ENCODE measurements around the gene HNRNPA1L2. TPM values are rescaled to one million over a fixed set of nuclear protein-coding genes. Genes with fewer than 3 reads are reported as not detected.
"Not testable (repeated sequence)": the region's sequence is repeated elsewhere in the genome, so short reads cannot be mapped to it uniquely, and the experiment has no call there.

The HNRNPA1L2 gene
- total RNA-seq, 6 experiments from 2014 or later, result 3.6 to 4.8 (median 4.3) TPM

GRCh38 chr13:52615812-52616211 lies 26.4 kb upstream of the HNRNPA1L2 start:
- DNase-seq, result no peak
- no peak overlapping the region for H3K27ac Mint-ChIP-seq
- no peaks in the 10 kb centered on the region; the same call in 1 of the 2 replicates for H3K9me3 Mint-ChIP-seq
- H3K4me3 Mint-ChIP-seq, result peak overlapping the region; percentile 100
- H3K27me3 Mint-ChIP-seq (ENCODE audit: insufficient read depth), result no peaks in the 10 kb centered on the region; the same call in 1 of the 2 replicates
- no peak for TF ChIP-seq CTCF (IDR thresholded peaks at IDR 0.05)
- peaks cover 11% of the 10 kb centered on the region for H3K4me1 Mint-ChIP-seq (ENCODE audit: low read depth)
- no peaks in the 10 kb centered on the region for H3K36me3 Mint-ChIP-seq (ENCODE audit: low read depth)

- TF ChIP-seq CTCF (IDR thresholded peaks at IDR 0.05), result 0 out of 2 replicates have a peak, but pooled peaks have one; percentile 2
- Mint-ChIP-seq H3K4me3 (peak overlapping the region; percentile 100), H3K27me3 (ENCODE audit: insufficient read depth) (no peaks in the 10 kb centered on the region; the same call in 1 of the 2 replicates), H3K4me1 (ENCODE audit: low read depth) (peaks cover 11% of the 10 kb centered on the region), H3K9me3 (no peaks in the 10 kb centered on the region; the same call in 1 of the 2 replicates), H3K36me3 (ENCODE audit: low read depth) (no peaks in the 10 kb centered on the region), H3K27ac (peak overlapping the region; percentile 91)
- DNase-seq, result peak; percentile 84
These were observed 24.9 kb upstream of the HNRNPA1L2 start for GRCh38 chr13:52617070-52618060.

GRCh38 chr13:52631083-52631690 lies 11.0 kb upstream of the HNRNPA1L2 start:
- not testable (repeated sequence) for H3K36me3 Mint-ChIP-seq (ENCODE audit: low read depth); H3K4me1 Mint-ChIP-seq (ENCODE audit: low read depth); H3K9me3 Mint-ChIP-seq; DNase-seq; H3K4me3 Mint-ChIP-seq; H3K27ac Mint-ChIP-seq; H3K27me3 Mint-ChIP-seq (ENCODE audit: insufficient read depth)

- no peaks in the 10 kb centered on the region for H3K9me3 Mint-ChIP-seq
- no peak for TF ChIP-seq CTCF (IDR thresholded peaks at IDR 0.05)
- no peak overlapping the region for H3K4me3 Mint-ChIP-seq
- no peak for DNase-seq
- no peak overlapping the region for H3K27ac Mint-ChIP-seq
- H3K27me3 Mint-ChIP-seq (ENCODE audit: insufficient read depth), result no peaks in the 10 kb centered on the region
- H3K4me1 Mint-ChIP-seq (ENCODE audit: low read depth), result no peaks in the 10 kb centered on the region
- peaks cover 21% of the 10 kb centered on the region for H3K36me3 Mint-ChIP-seq (ENCODE audit: low read depth)
These were observed 3.4 kb upstream of the HNRNPA1L2 start for GRCh38 chr13:52638666-52639328.

GRCh38 chr13:52644108-52644507 lies 1.9 kb downstream of the HNRNPA1L2 start:
- no peaks in the 10 kb centered on the region for H3K27me3 Mint-ChIP-seq (ENCODE audit: insufficient read depth)
- H3K4me3 Mint-ChIP-seq, result no peak overlapping the region
- no peaks in the 10 kb centered on the region for H3K9me3 Mint-ChIP-seq
- no peaks in the 10 kb centered on the region for H3K4me1 Mint-ChIP-seq (ENCODE audit: low read depth)
- no peak for DNase-seq
- peaks cover 24% of the 10 kb centered on the region for H3K36me3 Mint-ChIP-seq (ENCODE audit: low read depth)
- TF ChIP-seq CTCF (IDR thresholded peaks at IDR 0.05), result no peak
- H3K27ac Mint-ChIP-seq, result no peak overlapping the region
